Activated CD8-positive, alpha-beta memory T cell treated with anti-CD3 and anti-CD28 coated beads, Interleukin-2, amount 50 U/mL, for 4 hours (primary cell): ENCODE data around the gene MS4A5.

Source experiments
- DNase-seq: peaks from one replicate; pipeline ENCODE4 v3.0.0-alpha.2; 2020

Gene MS4A5

DNA sequence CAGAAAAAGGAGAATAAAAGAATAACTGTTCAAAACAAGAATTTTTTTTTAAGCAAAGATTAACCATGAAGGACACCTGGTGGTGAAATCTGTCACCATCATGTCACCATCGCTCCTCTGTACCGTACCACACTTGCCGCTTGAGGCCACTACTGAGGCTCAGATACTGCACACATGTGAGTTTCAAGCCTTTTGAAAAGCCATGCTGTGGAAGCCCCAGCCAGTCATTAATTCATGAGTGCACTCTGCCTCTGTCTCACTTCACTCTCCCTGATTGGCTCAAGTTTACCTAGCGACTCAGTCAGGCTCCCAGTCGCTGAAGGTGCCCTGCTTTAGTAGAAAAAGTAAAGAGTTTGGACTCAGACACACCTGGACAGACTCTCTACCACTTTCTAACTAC lies 56.6 kb downstream of the MS4A5 start:
- no peak for DNase-seq

DNA sequence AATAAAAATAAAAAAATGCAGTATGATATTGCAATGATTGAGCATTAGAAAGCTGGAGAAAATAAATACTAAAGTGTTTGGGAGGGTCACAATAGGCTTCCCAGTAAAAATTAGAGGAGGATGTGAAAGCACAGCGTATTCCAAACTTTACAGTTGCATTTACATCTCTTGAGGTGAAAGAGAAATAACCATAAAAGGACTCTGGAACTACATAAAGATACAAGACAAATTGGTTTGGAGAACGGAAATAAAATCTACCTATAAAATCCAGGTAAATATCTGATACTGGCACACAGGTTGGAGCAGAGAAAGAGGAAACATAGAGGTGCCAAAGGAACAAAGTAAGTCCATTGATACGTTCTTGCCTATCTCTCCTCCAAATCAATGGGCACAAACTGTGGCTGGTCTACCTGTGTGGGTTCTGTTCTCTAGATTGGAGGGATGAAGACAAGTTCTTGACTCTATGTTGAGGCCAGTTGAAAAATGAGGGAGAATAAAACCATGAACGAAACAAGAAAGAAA lies 63.2 kb downstream of the MS4A5 start, which contains the start of gene MS4A12:
MS4A12 (plus strand) TSS at position 291 of the 522 bp plus-strand sequence. CDS start 4,541 bp downstream, outside the sequence.
- no peak for DNase-seq

DNA sequence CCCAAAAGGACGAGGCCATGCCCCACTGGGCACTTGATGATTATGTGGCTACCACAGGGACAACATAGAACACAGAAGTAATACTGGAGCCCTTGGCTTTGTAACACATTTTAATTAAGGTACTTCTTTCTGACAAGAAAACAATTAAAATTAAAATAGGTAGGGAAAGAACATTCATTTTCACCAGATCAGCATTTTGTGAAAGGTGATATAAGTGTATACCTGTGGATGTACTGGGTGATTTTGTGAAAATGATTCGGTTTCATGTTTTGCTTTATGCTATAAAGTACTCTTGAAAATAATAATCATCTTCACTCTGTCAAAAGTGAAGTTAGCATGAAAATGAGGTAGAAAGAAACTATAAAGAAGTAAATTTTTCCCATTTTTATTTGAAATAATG lies 64.1 kb downstream of the MS4A5 start:
- DNase-seq, result no peak
